ENCODE data around the gene MYL12A. TPM values are rescaled to one million over a fixed set of nuclear protein-coding genes. Genes with fewer than 3 reads are reported as not detected.

Gene MYL12A
- total and polyA plus RNA-seq, 2 of the 13 experiments (the other 11 are each of a cell fraction or from before 2014, with no cell fraction given), result 261 to 277 TPM

GRCh38 chr18:3217948-3218647 is 29.5 kb upstream of the MYL12A start (continued):
- no peak for TF ChIP-seq ZBTB34 (CRISPR knock-in tag; IDR thresholded peaks at IDR 0.05)
- TF ChIP-seq ZFP62 (CRISPR knock-in tag; IDR thresholded peaks at IDR 0.05), result no peak
- TF ChIP-seq LCORL (IDR thresholded peaks at IDR 0.05), result no peak
- TF ChIP-seq LCORL (CRISPR knock-in tag; IDR thresholded peaks at IDR 0.05), result no peak
- no peak for TF ChIP-seq HNRNPLL (IDR thresholded peaks at IDR 0.05; ENCODE audit: low read depth, low read length, poor library complexity, severe bottlenecking)
- TF ChIP-seq RBM39 (IDR thresholded peaks at IDR 0.05; ENCODE audit: low read depth, low read length, poor library complexity, severe bottlenecking), result no peak
- TF ChIP-seq ZNF337 (CRISPR knock-in tag; IDR thresholded peaks at IDR 0.05; ENCODE audit: borderline replicate concordance, low read depth), result no peak
- peak; percentile 66; the same call in 1 of the 2 replicates for TF ChIP-seq ZMYM4 (CRISPR knock-in tag; IDR thresholded peaks at IDR 0.05)
- no peak for TF ChIP-seq SIN3B (IDR thresholded peaks at IDR 0.05; ENCODE audit: low read length)
- no peak for TF ChIP-seq JDP2 (CRISPR knock-in tag; IDR thresholded peaks at IDR 0.05; ENCODE audit: borderline replicate concordance)
- no peak for TF ChIP-seq RFX5 (IDR thresholded peaks at IDR 0.05; ENCODE audit: low read depth, low read length)
- no peak for TF ChIP-seq NFIC (IDR thresholded peaks at IDR 0.05; ENCODE audit: low read length)
- TF ChIP-seq CERS6 (CRISPR knock-in tag; IDR thresholded peaks at IDR 0.05), result no peak
- peak; percentile 91; the same call in 1 of the 2 replicates for TF ChIP-seq HOMEZ (CRISPR knock-in tag; IDR thresholded peaks at IDR 0.05; ENCODE audit: low read depth)
- no peak for TF ChIP-seq ATF3 (CRISPR knock-in tag; IDR thresholded peaks at IDR 0.05)
- no peak for TF ChIP-seq CENPBD1 (CRISPR knock-in tag; IDR thresholded peaks at IDR 0.05; ENCODE audit: borderline replicate concordance, low read depth)
- no peak; the same call in 1 of the 2 replicates for TF ChIP-seq KLF11 (CRISPR knock-in tag; IDR thresholded peaks at IDR 0.05)
- no peak for TF ChIP-seq BCL3 (CRISPR knock-in tag; IDR thresholded peaks at IDR 0.05)
- peak; percentile 69 for TF ChIP-seq FOXP4 (CRISPR knock-in tag; IDR thresholded peaks at IDR 0.05)
- no peak for TF ChIP-seq ZNF652 (CRISPR knock-in tag; IDR thresholded peaks at IDR 0.05; ENCODE audit: borderline replicate concordance, low read depth)
- no peak for TF ChIP-seq ZNF256 (CRISPR knock-in tag; conservative IDR thresholded peaks at IDR 0.05)
- TF ChIP-seq TCF12 (IDR thresholded peaks at IDR 0.05), result no peak
- TF ChIP-seq TCF12 (CRISPR knock-in tag; IDR thresholded peaks at IDR 0.05), result peak; percentile 57; the same call in 1 of the 2 replicates
